NCI-H226 (cell line): Measurements from ENCODE around the gene JPH2.
A peak's percentile ranks its signal among the peaks of the same experiment; 100 is the strongest.

ENCODE experiments used
- DNase-seq: peaks from one replicate; pipeline ENCODE4 v3.0.0-alpha.2; 2015

JPH2 gene

DNA sequence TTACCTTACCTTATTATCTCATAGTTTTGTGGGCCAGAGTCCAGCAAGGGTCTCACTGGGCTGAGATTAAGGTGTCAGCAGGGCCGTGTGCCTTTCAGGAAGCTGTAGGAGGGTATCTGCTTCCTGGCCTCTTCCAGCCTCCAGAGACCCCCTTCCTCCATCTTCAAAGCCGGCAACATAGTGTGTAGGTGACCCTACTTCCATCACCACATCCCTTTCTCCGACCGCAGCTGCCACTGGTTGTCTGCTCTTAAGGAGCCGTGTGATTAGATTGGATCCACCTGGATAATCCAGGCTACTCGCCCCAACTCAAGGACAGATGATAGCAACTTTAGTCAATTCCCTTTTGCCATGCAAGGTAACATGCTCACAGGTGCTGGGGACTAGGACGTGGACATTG is 91.2 kb downstream of the JPH2 start:
- DNase-seq, result no peak

DNA sequence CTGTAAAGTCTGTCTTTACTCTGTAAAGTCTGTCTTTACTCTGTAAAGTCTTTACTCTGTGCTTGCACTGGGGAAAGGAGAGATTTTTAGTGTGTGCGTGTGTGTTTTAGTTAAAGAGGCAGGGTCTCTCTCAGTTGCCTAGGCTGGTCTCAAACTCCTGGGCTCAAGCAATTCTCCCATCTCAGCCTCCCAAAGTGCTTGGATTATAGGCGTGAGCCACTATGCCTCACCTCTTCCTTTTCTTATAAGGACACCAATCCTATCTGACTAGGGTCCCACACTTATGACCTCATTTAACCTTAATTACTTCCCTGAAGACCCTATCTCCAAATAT is 93.8 kb downstream of the JPH2 start:
- DNase-seq, result no peak

DNA sequence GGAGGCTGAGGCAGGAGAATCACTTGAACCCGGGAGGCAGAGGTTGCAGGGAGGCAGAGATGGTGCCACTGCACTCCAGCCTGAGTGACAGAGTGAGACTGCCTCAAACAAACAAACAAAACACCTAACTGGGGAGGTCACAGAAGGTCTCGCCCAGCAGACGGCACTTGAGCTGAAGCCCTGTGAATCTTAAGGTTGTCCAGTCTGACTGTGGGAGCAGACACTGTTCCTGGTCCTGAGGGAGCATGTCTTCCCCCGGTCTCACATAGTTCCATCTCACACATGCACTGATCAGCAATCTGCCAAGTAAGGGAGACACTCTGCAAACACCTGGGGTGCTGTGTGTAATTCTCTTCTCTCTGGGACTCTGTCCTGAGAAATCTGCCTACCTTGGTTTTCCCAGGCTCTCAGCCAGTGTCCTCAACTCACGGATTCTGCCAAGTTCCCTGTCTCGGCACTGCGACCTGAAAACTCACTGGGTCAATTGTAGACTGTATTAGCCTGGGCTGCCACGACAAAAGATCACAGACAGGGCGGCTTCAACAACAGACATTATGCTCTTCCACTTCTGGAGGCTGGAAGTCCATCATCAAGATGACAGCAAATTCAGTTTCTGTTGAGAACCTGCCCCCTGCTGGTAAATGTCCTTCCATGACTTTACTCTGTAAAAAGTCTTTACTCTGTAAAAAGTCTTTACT is 94.3 kb downstream of the JPH2 start:
- DNase-seq, result no peak

DNA sequence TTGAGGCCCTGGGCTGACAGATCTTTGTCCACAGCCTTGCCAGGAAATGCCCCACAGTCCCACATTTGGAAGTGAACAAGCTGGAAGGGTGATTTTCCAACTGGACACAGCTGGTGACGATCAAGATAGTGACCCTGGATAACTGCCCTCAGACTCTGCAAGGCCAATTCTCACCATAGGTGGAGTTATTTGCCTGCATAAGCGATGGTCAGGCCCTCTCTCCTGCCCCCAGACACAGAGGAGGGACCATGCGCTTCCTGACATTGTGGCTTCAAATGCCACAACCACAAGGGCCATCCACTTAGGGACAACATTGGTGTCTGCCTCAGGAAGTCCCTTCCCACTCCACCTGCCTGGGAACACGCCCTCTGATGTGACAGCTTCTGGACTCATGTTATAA is 96.0 kb downstream of the JPH2 start:
- no peak for DNase-seq

DNA sequence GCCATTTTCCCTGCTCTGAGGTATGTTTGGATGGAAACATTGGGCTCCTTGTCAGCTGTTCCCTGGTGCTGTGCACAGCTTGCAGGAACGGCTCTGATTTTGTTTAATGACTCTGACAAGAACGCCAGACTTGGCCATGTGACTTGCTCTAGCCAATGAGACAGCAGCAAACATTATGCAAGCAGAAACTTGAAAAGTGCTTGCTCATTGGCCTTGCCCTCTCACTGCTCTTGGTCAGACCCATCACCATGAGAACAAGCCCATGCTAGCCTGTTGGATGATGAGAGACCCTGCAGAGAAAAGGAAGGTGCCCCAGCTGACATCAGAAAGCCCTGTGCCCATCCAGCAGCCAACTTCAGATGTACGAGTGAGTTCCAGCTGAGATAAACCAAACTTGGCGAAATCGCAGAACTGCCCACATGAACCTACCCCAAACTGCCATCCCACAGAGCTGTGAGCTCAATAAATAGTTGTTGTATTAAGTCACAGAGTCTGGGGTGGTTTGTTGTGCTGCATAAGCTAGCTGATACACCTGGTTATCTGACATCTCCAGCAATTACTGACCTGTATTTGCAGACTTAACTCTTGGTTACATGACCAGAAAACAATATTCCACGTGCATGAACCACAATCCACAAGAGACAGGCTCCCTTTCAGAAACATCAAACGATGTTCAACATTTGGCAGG is 96.9 kb downstream of the JPH2 start:
- peak; percentile 29 for DNase-seq

DNA sequence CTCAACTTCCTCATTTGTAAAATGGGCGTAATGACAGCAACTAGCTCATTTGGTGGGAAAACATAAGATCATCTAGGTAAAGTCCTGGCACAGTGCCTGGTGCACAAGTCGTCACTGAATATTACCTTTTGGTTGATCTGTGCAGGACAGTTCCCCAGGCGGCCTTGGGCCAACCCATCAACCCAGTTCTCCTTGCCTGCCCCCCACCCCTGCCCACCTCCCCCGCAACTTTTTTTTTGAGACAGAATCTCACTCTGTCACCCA is 99.2 kb downstream of the JPH2 start:
- DNase-seq, result no peak

DNA sequence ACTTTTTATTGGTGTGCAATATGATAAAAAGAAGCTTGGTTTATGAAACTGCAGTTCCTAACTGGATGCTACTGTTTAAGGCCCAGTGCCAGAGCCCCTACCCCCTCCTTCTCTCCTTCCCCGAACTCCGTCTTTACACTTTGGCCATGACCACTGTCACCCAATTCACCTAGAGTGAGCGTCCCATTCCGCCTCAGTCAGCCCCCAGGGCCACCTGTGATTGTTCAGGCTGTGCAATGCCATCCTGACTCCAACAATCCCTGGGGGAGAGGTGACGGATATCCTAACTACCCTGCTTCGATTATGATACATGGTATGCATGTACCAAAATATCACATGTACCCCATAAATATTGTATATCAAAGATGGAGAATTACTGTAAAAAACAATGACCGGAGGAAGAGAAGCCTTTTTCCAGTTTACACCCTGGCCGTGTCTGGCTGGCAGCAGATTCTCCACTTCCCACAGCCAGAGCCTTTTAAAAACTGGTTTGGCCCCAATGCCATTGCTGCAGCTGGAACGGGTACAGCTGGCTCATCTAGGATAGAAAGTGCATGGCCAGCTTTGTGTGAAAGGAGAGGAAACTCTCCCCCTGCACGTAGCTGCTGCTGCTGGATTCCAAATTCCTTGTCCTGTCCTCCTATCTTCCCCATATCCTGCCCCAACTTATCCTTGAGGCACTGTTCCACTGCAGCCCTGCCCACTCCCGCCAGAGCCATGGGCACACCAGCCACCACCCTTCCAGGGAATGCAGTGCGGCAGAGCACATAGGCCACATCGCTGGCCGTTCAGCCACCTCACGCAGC is 99.7 kb downstream of the JPH2 start:
- no peak for DNase-seq

DNA sequence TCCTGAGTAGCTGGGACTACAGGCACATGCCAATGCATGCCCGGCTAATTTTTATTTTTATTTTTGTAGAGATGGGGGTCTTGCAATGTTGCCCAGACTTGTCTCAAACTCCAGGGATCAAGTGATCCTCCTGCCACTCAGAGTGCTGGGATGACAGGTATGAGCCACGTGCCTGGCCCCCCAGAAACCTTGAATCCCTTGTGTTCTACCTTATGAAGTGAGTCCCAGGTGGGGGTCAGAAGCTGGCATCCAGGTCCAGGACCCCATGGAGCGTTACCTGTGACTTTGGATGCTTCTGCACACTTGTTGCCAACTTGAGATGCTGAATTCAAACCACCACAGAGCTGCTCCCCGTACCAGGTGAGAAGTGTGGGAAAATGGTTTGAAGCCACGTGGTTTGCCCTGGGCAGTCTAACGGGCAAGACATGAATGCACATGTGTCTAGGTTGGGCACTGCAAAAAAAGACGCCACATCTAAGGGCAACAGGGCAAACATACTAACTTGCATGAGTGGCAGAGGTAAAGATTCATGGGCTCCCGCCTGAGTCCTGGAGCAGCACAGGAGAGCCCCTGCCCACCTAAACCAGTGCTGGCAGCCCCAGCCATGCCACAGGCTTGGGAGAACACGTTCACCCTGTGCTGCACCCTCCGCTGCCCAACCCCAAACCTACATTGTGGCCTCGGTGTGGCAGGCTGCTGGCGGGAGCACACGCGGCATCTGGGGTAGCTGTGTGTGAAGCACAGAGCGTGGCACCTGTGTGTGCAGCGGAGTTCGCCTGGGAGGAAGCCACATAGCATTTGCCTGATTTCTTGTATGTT is 101.2 kb downstream of the JPH2 start:
- DNase-seq, result no peak

DNA sequence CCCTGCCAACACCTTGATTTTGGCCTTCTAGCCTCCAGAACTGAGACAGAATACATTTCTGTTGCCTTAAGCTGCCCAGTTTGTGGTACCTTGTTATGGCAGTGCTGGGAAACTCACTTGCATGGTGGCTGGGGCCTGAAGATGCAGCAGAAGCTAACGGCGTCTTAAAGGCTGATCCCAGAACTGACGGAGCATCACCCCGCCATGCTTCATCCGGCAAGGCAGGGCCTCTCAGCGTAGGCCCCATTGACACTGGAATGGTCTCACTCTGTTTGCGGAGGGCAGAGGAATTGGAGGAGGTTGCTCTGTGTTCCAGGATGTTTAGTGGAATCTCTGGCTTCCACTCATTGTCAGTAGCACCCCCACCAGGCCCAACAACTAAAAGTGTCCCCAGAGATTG is 102.1 kb downstream of the JPH2 start:
- no peak for DNase-seq

DNA sequence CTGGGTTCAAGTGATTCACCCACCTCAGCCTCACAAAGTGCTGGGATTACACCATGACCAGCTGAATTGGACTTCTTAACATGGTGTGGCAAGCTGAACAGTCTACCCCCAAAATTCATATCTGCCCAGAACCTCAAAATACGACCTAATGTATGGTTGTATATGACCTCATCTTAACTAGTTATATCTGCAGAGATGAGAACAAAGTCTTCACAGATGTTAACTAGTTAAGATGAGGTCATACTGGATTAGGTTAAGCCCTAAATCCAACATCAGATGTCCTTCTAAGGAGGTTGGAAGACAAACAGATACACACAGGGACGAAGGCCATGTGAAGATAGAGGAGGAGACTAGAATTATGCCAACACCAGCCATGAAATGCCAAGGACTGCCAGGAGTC is 102.5 kb downstream of the JPH2 start:
- DNase-seq, result no peak

DNA sequence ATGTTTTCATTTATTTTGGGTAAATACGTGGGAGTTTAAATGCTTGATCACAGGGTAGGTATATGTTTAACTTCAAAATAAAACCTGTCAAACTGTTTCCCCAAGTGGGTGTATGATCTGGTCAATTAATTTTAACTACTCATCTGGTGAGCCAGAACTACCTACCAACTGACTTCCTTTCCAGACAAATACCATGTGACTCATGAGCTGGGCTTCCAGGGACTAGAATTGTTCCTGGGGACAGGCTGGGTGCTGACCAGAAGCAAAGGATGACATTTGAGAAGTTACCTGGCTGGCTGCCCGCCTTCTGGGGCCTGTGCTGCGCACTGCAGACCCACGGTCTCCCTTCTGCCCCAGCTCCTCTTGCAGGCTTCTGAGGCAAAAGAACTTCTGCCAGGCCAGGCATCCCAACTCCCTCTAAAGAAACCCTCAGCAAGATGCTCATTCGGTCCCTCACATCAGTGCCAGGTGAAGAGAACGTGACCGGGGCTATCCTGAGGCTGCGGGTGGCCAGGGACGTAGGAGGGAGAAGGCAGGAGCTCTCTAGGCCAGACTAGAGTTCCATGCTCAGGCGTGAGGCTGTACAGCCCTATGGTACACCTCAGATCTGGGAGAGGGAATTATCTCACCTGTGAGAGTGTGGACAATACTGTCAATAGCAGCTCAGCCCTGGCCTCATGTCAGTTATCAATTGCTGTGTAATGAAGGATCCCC is 103.6 kb downstream of the JPH2 start:
- no peak for DNase-seq

DNA sequence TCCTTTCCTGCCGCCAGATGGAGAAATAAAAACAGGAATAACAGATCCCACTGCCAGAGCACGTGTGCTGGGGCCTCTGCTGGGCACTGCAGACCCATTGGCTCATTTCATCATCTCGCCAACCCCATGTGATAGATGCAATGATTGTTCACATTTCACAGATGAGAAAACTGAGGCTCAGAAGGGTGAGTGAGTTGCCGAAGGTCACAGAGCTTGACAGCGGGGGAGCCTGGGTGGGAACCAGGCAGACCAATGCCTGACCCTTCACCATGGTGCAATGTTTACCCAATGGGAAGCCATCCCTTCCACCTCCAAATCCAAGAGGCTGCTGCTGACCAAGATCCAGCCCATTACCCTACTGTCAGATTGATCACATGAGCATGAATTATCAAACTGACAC is 105.1 kb downstream of the JPH2 start:
- no peak for DNase-seq

DNA sequence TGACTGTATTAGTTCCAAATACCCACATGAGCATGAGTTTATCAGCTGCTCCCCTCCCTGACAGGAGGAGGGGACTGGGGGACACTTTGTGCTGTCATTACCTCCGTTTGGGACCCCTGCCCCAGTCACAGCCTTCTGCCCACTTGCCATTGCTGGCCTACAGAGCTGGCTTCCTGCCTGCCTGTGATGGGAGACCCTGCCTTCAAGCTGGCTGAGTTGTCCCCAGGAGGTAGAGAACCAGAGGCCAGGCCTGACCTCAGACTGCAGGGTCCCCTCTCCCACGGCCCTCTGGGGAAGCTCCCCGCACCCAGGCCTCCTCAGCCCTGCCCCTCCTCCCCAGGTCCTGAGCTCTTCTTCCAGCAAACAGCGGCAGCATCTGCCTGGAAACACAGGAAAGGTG is 105.5 kb downstream of the JPH2 start:
- DNase-seq, result no peak

DNA sequence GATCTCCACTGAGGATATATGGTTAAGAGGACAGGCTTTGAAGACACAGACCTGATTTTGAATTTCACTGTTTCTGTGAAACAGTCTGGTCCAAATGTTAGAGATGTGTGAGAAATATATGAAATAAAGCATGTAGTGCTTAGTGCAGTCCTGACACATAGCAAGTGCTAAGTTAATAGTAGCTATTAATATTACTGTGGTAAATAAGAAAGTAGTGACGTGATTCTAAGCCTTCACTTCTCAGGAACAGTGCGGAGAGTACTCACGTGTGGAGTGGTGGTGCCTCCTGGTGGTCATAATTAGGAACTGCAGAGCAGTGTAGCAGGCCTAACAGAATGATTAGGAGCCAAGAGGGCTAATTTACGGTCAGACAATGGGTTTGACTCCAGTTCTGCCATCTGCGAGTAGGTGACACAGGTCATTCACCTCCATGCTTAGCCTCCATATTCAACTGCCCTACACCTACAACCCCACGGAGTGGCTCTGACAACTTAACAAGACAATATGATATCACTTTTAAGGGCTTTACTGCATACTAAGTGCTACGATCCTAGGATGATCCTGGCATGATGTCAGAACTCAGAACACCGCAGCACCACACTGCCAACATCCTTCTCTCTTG is 106.2 kb downstream of the JPH2 start:
- peak; percentile 41 for DNase-seq

DNA sequence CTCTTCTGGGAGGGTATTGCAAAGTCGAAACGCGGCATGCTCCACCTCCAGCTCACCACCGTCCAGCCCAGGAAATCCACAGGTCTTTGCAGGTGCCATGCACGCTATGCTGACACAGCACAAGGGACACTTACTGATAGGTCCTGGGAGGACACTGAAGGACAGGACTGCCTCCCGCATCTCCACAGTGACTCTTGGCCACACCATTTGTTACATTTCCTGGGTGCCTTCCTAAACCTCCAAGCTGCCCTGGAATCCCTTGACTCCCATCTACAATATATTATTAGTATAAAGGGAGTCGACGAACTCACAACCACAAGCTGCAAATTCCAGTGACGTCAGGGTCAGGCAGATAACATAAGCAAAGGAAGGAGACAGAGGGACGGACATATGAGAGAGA is 106.9 kb downstream of the JPH2 start:
- peak; percentile 59 for DNase-seq

DNA sequence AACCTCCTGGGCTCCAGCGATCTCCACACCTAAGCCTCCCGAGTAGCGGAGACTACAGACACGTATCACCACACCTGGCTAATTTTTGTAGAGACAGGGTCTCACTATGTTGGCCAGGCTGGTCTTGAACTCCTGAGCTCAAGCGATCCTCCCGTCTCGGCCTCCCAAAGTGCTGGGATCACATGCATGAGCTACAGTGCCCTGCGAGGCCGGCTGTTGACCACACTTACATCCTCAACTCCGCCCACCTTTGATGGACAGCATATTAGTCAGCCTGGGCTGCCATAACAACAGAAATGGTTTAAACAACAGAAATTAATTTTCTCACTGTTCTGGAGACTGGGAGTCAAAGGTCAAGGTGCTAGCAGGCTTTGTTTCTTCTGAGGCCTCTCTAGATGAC is 107.7 kb downstream of the JPH2 start:
- peak; percentile 28 for DNase-seq

DNA sequence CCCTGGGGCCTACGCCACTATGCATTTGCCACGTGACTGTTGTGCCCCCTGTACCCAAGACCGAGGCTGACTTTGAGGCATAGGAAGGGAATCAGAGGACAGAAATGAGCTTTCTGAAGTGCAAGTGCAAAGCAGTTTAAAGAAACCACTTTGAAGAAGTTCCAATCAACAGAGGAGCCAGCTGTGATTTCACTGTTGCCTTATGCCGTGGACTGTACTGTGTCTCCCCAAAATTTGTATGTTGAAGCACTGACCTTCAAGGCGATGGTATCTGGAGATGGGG is 111.1 kb downstream of the JPH2 start:
- DNase-seq, result no peak

DNA sequence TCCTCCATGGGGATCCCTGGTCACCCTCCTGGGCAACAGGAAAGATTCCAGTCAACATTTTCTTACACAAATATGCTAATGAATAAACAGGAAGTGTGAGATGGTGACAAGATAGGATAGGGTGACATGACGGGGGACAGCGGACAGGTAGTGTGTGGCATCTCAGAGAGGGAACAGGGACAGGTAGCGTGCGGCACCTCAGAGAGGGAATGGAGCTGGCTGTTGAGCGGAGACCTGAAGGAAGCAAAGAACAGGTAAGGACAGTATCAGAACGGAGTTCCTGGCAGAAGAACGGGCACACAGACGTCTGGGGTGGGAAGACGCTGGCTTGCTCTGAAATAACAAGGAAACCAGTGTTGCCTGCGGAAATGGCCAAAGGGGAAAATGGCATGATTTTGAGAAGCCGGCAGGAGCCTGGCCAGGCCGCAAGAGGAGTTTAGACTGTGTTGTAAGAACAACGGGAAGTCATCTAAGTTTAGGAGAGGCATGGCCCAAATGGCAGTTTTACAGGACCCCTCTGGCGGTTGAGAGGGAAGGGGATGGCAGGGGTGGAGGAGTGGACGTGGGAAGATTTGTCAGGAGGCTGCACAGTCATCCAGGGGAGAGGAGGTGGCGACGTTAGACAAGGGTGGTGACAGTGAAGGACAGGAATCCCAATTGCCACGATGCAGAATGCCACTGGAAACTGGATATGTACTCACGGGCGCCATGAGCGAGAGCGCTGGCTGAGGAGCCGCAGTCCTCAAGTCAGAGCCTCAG is 111.6 kb downstream of the JPH2 start:
- no peak for DNase-seq

DNA sequence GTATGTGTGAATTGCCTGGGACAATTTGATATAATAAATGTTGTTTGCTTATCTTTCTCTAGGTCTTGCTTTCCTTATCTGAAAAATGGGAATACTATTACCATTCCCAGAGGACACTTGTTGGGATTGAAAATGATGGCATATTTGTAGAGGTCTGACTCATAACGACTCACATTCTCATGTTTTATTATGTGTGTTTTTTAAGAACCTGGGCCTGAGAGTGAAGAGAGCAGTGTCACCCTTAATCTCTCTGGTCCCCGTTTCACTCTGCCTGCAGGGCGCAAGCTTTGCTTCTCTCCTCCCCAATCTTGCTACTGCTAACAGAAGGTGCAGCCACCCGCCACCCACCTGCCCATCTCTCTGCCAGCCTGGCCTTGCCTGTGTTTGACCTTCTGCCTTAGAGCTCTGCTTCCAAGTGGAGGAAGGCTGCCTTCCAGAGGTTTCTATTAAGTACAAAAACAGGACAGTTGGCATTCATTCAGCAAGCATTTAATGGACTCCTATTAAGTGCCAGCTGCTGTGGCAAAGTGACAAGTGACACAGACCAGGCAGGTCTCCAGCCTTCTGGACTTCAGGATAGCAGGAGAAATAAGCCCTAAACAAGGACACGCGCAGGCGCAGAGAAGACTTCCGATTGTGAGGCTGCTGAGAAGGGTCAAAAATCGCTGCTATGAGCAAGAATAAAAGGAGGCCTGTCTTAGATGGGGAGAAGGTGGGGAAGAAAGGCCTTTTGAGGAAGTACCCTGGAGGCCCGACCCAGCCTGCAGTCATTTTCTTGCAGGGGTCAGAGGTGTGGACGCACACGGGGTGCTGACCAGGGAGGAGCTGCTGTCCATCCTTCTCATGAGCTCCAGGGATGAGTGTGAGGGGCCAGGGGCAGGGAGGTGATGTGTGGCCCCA is 112.5 kb downstream of the JPH2 start:
- peak; percentile 46 for DNase-seq

DNA sequence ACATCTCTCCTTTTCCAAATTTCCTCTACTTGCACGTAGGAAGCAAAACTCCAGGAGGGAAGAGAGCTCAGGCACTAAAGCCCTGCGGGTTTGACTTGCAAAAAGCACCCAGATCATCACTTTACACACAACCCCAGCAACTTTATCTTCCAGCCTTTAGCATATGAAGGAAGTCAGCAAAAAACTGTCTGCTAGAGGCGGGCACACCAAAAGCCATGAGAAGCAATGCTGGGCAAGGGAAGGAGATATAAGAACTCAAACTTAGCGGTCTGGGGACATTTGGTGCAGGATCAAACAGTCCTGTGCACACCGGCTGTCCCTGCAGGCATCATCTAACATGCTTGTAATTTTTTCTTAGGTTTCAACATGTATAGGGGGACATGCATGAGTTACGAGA is 113.3 kb downstream of the JPH2 start:
- DNase-seq, result no peak
